Fibroblast of skin of right quadriceps (primary cell): Measurements from ENCODE around the gene NXN.
"Not testable (repeated sequence)": the region's sequence is repeated elsewhere in the genome, so short reads cannot be mapped to it uniquely, and the experiment has no call there.

Experiments
- DNase-seq: peaks from one replicate; pipeline ENCODE4 v3.0.0-alpha.2; 2013

NXN gene

DNA sequence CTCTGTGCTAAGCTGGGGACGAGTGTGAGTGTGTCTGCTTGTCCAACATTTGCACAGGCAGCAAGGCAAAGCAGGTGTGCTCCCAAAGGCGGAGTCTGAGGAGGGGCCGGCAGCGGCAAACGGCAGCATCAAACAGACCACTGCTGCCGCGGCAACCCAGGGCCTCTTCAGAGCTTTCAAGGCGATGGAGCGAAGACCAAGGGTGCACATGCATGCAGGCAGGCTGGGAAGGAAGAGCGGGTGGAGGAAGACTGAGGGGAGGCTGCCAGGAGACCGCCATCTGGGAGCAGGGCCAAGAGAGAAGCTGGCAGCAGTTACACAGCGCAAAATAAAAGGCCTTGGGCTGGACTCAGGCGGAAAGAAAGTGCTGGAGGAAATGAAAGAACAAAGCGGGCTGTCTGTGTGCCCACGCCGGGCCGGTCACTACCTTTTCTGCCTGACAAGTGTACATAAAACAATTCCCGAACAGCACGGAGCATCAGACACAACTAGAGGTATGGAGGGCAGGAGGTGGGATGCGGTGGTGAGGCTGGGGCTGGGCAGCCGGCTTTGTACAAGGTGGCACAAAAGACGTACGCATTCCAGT is 25.9 kb upstream of the NXN start:
- DNase-seq = peak; percentile 52

DNA sequence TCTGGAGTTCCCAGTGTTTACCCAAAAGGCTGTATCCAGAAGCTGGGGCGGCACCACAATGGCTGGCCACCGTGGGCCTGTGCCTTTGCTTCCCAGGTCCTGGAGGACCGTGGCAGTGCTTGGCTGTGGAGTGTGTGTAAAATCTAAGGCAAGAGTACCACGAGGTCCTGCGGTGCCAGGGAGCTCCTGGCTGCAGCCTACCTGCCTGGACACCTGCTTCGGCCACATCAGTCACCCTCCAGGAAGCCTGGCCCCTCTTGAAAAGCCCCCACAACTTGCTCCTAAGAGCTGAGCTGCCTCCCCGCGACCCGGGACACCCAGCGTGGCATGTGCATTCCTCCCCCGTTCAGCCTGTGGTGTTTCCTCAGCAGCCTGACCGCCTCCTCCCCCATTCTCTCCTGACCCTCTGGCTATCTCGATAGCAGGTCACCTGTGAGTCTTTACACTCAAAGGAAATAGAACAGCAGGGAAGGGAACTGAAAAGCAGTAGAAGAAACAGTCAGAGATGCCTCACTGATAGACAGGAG is 25.3 kb upstream of the NXN start:
- DNase-seq = no peak

DNA sequence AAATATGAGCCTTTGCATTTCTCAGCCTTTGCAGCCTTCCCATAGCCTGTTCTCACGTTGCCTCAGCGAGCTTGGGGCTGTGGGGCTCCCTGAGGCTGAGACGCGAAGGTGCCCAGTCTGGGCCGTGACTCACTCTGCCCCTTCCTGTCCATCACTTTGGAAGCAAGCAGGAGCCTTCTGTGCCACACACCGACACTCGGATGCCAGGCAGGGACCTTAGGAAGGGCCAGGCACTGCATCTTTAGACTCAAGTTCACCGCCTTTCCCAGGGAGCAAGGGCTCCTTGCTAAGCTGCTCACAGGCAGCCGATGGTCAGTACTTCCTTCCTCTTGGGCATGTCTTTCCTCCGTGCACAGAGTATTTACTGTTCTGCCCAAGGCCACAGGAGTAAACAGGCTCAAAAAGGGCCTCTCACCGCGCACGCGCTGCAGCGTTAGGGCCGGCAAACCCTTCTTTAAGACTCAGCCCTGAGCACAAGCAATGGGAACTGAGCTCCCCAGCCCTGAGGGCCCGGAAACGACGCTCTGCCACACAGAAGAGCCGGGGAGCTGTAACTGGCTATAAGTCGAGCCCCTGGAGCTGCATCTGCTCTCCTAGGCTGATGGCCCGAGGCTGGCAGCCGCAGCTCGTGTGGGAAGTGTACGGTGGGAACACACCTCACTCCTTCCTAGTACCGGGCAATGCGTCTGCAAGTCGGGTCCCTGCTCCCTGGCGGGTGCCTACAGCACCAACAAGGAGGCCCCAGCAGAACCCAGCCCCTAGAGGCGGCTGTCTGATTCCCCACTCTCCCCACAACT is 24.6 kb upstream of the NXN start:
- no peak for DNase-seq

DNA sequence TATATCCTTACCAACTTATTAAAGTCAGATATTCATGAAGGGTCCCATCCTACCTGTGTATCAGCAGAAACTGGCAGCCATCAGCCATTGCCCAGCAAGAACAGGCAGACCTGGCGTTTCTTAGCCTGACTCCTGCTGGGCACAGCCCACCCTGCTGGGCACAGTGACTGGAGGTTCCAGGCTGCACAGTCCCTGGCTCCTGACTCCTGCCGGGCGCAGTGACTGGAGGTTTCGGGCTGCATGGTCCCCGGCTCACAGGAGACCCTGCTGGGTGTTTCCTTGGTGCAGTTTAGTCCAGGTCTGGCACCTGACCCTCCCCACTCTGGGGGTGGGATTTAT is 24.0 kb upstream of the NXN start:
- DNase-seq = no peak

DNA sequence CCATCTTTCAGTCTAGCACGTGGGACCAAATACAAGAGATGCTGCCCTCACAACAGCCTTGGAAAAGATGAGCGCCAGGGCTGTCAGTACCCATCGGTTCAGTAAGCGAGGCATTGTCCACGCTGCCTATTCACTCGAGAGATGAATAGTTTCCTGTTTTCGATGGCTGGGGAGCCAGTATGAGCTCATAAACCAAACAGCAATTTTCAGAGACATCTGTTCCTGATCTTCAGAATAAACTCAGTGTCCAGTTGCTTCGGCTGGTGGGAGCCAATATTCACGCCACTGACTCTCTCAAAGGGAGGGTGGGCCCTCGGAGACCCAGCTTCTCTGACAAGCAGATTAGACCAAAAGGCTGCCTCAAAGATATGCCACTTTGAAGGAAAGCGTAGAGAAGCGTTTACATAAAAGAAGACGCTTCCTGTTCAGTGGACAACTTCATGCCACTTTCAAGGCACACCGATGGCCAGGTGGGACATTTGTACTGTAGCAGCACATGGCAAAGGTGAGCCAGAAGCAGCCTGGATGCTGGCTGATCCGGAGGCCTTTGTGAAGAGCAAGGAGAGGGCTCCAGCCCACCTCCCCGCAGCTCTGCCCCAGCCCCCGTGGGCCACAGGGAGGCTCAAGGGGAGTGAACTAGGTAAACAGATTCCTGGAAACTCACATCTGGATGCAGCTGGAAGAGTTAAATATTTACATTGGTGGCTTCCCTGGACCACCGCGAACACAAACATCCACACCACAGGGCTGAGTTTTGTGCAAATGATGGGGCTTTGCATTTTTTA is 23.4 kb upstream of the NXN start:
- DNase-seq = peak; percentile 67

DNA sequence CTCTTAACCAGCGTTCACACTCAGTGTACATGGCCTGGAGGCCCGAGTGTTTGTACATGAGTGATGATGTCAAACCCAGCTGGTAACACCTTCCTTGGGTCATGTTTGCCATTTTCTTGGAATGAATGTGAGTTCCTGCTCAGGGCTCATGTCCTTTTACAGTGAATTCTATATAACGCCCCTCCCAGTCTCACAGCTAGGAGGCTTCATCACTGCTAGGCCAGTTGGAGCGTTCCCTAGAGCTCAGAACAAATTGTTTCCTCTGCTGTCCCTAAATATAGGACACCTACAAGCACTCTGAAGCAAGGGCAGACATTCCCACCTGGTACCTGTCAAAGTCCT is 22.8 kb upstream of the NXN start:
- no peak for DNase-seq

DNA sequence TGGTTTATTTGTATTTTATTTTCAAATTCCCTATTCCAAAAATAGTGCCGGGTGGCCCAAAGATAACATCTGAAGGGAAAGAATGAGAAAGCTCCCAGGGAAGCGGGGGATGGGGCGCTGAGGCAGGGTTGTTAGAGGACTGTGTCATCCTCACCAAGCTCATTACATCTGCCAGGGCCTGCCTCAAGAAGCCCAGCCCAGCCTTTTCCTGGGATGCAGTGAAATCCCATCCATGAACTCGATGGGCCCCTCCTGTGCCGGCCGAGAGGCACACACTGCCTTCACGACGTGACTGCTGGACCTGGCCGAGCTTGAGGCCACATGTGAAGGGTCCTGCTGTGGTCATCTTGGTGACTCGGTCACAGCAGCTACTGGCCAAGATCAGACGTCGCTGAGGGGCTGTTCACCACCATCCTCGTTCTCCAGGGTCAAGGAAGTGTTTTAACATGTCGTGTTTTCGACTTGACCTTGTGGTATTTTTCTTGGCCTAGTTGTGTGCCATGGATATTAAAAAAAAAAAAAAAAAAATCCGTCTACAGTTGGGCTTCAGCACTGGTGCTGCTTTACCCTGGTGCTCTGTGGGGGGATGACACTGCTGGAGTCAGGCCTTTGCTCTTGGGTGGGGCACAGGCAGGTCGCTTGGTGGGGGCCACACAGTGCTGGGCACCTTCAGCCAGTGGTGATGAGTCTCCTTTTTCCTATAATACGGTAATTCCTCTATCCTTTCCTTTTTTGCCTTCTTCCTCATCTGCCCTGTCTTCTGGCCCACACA is 22.2 kb upstream of the NXN start:
- DNase-seq = peak; percentile 81

DNA sequence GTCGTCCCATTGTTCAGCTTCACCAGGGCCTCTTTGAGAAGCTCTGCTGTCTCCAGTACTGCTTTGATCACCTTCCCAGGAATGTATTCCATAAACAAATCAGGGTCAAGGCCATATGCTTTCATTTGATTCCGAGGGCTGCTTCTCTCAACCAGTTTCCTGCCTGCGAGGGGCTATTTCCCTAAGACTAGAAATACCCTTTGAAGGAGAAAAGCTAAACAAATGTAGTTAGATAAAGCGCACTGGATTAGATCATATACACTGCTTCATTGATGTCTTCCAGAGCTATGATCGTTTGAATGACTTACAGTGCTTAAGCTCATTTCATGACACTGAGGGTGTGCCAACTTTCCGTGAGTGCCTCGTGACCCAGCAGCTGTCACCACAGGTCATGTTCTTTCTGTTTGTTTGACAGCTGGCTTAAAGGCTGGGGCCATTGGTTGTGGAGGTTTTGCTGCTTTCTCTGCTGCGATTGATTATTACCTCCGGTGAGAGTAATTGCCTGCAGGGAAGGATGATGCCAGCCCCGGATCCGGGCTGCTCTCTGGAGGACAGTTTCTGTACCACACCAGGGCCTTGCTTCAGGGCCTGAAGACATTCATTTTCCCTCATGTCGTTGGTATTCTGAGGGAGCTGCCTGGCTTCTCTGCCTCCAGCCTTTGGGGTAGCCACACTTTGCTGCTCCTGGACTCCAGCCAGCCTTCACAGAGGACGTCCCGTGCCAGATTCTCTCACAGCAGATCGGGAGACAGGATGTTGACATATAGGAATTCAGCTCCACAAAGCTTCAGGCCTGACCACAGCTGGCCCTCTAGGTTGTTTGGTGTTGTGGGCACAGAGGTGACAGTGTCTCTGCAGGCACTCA is 21.3 kb upstream of the NXN start:
- peak; percentile 80 for DNase-seq

DNA sequence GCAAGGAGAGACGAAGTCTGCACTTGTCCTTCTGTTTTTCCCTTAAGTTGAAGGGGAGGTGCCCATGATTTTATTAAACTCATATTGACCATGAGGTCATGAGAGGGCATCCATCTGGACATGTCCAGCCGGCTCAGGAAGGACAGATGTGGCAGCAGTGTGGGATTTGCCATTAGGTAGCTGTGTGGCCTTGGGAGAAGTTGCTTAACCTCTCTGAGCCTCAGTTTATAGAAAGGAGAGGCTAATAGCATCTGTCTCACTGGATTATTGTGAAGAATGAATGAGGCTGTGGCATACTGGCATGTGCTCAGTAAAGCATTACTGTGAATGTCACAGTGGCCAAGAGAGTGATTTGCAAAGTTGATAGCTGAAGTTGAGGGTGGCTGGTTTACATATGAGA is 18.5 kb upstream of the NXN start:
- no peak for DNase-seq

DNA sequence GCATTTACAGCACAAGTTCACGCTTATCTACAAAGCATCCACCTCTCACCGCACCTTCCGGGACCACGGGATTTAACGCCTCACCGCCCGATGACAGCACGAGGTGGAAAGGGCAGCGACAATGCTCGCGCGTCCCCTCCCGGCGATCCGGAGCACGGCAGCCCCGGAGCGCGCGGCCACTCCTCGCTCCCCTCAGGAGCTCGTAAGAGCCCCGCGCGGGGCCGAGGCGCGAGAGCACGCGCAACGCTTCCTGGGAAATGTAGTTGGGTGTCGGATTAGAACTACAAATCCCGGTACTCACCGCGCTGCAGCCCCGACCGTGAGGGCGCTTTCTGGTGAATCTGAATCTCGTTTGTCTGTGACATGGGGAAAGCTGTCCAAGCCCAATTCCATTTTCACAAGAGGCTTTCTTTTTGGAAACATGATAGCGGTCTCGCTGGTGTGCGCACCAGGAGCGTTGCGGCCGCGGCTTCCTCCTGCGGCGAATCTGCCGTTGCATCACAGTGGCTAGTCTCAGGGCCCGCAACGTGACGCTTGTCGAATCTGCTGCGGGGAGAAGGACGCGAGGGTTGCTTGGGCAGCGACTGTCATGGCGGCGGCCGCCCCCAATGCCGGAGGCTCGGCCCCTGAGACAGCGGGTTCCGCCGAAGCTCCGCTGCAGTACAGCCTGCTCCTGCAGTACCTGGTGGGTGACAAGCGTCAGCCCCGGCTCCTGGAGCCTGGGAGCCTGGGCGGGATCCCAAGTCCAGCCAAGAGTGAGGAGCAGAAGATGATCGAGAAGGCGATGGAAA is 17.2 kb upstream of the NXN start, which contains the start of gene TIMM22:
Gene TIMM22, plus strand, starts transcription at position 576 of the 791 bp plus-strand sequence. Its CDS starts 14 bp downstream, at position 590.
- DNase-seq = peak; percentile 99

DNA sequence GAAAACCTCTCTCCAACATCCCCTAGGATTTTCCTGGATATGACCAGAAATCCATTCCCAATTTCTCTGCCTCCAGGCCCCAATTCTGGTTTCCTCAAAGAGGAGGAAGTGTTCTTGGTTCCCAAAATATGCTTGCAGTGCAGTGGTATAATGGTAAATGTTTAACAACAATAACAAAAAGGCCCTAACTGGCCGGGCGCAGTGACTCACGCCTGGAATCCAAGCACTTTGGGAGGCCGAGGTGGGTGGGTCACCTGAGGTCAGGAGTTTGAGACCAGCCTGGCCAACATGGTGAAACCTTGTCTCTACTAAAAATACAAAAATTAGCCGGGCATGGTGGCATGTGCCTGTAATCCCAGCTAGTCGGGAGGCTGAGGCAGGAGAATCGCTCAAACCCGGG is 15.7 kb upstream of the NXN start:
- DNase-seq = not testable (repeated sequence)

DNA sequence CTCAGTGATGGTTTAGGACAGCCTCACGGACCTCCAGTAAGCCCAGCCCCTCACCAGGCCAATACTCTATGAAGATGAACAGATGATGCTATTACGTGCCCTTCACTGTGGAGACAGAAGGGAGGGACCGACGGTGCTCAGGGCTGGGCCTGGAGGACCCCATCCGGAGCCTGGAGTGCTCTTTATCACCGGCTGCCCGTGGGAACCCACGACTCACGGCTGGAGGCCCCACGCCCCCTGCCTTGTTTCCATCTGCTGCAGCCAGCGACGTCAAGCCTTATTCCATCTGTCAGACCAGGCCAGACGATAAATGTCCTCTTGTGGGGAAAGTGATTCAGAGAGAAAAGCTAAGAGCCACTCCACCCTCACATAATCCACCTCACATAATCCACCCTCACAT is 13.4 kb upstream of the NXN start:
- no peak for DNase-seq

DNA sequence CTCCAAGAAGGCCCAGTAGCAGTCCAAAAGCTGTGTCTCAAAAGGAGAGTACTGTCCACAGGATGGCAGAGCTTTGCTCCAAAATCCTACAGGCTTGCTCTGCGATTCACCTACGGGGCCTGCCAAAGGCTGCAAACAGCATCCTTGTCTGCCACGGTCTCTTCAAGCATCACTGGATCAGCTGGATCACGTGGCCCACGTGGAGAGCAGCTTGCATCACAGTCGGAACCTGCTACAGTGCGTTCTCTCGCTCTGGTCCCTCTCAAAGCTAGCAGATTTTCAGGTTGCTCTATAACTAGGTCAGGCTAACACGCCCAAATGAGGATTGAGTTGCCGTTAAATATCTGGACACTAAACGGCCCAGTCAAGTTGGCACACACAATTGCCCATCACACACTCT is 9.0 kb upstream of the NXN start:
- no peak for DNase-seq

DNA sequence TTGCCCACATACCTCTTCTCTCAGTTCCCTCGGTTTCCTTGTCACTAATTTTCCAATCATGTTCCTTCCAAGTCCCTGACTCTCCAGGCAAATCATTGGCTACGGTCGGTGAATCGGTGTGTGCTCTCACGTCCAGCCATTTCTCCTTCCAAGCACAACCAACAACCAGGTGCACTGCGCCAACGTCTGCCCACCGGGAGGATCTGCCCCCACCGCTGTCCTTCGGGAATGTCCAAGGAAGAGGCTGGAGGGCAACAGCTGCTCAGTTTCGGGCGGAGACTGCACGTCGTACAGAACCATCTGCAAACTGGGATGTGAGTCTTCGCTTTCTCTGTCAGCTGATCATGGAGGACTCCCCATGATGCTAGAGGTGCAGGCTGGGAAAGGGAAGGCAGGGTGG is 8.4 kb upstream of the NXN start:
- no peak for DNase-seq

DNA sequence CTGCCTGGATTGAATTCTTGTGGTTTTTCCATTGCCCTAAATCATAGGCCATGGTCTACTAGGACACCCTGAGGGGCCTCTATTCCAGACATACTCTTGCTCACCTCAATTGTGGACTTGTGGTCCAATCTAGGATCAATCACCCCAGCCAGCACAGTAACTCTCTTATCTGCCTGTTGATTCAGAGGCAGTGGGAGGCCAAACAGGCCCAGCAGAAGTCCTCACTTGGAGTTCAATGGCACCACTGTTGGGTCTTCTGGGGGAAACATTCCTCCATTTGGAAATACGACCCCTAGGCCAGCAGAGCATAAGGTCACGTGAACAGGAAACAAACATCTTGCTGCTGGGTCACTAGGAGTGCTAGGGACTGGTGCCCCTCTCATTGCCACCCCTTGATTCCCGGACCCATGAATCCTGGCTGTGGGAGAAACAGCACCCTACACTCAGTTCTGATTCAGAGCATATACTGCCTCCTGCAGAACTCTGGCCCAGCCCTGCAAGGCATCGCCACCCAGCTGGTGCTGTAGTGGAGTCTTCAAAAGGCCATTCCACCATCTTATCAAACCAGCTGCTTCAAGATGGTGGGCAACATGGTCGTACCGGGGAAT is 6.8 kb upstream of the NXN start:
- DNase-seq = no peak

DNA sequence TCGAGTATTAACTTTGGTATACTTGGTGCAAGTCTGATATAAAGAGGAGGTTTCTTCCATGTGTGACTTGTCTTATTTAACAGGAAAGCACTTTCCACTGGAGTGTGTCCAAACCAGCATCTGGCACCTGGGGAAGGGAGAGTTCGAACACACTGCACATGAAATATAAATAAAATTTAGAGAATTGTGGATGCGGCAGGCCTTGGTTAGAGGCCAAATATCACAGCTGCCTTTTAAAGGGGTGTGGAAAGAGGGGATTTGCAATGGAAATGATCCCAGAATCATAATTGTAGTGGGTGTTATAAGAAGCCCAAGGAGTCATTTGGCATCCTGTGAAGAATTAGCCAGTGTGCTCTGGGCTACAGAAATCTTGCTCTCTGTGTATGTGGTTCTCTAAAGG is 4.3 kb upstream of the NXN start:
- DNase-seq = no peak

DNA sequence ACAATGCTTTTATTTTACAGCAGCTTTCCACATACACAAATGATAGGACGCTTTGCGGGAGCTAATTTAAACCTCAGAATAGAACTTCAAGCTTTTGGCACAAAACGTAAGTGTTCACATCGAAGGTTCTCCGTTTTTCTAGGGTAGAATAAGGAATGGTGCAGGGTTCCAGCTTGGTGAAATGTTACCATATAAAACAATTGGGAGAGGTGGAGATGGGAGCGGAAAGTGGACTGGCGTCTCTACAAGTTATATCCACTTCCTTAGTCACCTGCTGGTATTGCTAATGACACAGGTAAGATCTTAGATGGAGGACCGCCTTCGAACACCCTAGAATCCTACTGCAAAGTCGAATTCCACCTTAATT is 1.7 kb upstream of the NXN start:
- DNase-seq = no peak

DNA sequence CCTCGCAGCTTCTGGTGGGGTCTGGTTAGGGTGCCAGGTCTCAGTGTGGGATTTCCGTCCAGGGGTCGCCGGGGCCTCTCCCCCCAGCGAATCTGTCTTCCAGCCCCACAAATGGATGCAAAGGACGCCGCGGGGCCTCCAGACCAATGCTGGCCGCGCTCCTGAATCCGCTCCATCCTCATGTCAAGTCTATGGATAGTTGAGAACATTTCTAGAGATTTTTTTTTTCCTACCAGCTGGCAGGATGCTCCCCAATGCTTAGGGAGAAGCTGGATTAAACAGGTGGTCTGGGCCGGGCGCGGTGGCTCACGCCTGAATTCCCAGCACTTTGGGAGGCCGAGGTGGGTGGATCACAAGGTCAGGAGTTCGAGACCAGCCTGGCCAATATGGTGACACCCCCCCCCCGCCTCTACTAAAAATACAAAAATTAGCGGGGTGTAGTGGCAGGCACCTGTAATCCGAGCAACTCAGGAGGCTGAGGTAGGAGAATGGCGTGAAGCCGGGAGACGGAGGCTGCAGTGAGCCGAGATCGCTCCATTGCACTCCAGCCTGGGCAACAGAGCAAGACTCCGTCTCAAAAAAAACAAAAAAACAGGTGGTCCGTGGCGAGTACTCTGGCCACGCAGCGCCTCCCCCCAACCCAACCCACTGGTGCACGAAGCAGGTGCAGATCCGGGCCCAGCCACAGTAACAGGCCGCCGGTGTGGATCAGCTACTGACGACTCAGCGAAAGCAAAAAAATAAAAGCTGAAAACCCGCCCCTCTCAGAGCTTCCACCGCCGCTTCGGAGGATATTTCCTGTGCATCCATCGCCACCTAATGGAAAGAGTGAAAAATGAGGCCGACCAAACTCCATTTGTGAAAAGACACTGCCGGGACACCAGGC is 1.1 kb upstream of the NXN start:
- peak; percentile 86 for DNase-seq

DNA sequence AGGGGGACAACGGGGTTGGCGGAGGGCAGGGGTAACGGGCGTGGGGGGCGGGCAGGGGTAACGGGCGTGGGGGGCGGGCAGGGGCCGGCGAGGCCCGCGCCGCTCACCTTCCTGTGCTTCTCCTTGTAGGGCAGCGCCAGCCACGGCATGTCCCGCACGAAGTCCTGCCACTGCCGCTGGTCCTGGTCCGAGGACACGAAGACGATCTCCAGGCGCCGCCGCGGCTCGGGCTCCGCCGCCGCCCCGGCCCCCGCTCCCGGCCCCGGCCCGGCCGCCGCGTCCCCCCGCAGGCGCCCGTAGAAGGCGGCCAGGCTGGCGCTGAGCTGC is 401 bp downstream of the NXN start:
- DNase-seq = no peak
